Adipose tissue (tissue), 3 donors: ENCODE measurements around the gene OTOA. TPM values are rescaled to one million over a fixed set of nuclear protein-coding genes. Genes with fewer than 3 reads are reported as not detected.
"Not testable (repeated sequence)": the region's sequence is repeated elsewhere in the genome, so short reads cannot be mapped to it uniquely, and the experiment has no call there.

Experiments
- H3K27ac ChIP-seq: one replicate; pipeline ENCODE4 v1.5.1; 2013; ENCODE audit warnings: low read depth, low read length
- WGBS, 3 donors: extraction: QIAGEN DNeasy Blood & Tissue Kit; methylation state at CpG; one replicate each; pipeline ENCODE4 v1.1.7; 2013; 5-methylcytosine and 5-hydroxymethylcytosine counted together
- polyA plus RNA-seq, 3 donors: library from polyadenylated mRNA; stranded (reverse); fragments of 200-250 nt; gene quantifications; one replicate each; pipeline ENCODE4 v1.2.3, GENCODE V29; 2013
- donor health status: healthy with polysubstance abuse.
- donor health status: Bipolar disorder and iron deficiency.
- donor health status: healthy.

The OTOA gene
- polyA plus RNA-seq, 3 donors: 0.03 to 0.34 TPM; not detected in 1

DNA sequence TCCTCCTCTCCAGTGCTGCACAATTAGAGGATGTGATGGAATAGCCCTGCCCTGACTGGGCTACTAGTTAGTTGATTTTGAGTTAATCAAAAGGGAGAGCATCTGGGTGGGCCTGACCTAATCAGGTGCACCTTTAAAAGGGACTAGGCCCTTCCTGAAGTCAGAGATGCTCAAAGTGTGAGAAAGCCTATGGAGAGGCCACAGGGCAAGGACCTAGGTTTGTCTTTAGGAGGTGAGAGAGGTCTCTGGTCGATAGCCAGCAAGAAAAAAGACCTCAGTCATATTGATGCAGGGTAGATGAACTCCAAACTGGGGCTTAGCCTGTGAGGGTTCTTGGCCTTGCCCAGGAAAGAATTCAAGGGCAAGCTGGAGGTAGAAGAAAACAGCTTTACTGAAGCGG, 104.5 kb downstream of the OTOA start:
- not testable (repeated sequence) for H3K27ac ChIP-seq
- 86 to 90% (median 88%) methylated on average over 1 of the region's 2 CpGs for WGBS, 3 donors

DNA sequence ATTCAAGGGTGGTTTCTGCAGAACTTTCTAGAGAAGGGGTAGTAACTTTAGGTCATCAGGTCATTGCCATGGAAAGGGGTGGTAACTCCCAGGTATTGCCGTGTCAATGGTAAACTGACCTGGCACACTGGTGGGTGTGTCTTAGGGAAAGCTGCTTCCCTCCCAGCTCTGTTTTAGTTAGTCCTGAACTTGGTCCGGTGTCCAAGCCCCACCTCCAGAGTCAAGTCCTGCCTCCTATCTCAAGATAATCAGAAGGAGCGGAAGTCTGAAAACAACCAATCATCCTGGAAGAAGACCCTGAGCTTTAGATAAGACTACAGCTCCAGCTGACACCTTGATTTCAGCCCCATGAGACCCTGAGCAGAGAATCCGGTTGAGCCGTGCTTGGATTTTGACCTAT, 105.0 kb downstream of the OTOA start:
- H3K27ac ChIP-seq: not testable (repeated sequence)
- no CpG with 5 or more reads among the region's 5 CpGs for WGBS, 3 donors

DNA sequence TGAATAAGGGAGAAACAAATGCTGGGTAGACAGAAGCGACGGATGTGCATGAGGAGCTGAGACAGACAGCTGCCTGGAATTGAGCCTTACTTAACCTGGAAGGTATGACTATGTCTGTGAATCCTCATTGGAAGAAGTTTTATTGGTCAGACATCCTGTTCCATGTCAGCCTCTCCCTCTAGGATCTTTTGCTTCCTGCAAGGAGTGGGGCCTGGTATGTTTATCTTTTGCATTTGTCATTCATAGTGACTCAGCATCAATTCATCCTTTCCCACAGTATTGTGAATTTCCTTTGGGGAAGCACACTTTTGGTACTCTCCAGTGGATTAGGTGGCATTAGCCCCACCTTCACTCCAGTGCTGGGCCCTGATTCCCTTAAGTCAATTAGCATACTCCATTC, 105.5 kb downstream of the OTOA start:
- 78 to 98% (median 79%) methylated on average over 2 of the region's 2 CpGs for WGBS, 3 donors
- H3K27ac ChIP-seq: not testable (repeated sequence)

DNA sequence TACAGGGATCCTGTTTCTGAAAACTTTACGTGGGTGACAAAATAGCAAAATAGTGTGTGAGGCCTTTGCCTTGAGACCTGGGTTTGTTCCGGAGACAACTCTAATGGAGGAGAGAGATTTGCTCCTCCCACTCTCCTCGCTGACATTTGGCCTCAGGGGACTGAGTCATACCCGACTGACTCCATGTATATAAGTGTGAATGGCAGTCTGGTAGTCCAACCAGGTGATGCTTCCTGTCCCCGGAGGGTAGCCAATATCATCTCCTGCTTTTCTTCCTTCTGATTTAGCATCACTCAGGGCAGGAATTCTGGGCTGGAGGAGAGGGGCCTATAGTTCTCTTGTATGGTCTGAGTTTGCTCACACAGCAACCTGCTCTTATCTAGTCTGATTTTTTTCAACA, 106.8 kb downstream of the OTOA start:
- 76 to 82% methylated on average over 1 of the region's 5 CpGs; no CpG with 5 or more reads in 1 of the 3 donors for WGBS, 3 donors
- H3K27ac ChIP-seq: not testable (repeated sequence)

DNA sequence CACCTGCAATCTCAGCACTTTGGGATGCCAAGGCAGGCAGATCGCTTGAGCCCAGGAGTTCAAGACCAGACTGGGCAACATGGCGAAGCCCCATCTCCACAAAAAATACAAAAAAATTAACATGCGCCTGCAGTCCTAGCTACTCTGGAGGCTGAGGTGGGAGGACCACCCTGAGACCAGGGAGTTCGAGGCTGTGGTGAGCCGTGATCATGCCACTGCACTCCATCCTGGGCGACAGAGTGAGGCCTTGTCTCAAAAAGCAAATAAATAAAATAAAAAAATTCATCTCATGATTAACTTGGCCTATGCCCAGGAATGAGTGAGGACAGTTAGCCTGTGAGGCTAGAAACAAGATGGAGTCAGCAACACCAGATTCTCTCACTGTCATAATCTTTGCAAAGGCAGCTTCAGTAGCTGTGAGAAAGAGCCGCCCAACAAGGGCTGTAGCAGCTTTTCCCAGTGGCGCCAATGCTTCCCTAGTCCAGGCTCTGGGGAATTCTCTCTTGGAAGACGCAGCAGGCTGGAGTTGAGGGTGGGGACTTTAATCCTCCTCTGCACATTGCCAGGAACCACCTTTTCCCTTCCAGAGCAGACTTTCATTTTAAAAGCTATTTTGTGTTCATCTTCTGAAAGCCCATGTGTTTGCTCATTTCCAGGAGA, 108.9 kb downstream of the OTOA start:
- not testable (repeated sequence) for H3K27ac ChIP-seq
- WGBS, 3 donors: 70 to 75% (median 73%) methylated on average over 9 of the region's 9 CpGs

DNA sequence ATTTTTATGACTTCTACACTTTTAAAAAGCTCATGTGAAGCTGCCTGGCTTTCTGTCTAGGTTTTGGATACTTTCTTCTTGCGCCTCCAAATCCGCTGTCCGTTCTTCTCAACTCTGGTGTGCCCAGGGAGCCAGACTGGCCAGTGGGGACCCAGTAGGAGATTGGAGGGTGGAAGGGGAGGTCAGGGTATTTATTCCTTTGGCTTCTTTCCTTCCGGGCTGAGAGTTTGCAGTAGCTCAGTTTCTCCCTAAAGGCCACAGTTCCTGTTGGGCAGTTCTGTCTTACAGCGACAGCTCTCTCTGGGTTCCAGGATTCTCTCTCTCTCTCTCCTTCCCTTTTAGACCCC, 109.4 kb downstream of the OTOA start:
- not testable (repeated sequence) for H3K27ac ChIP-seq
- 53 to 79% (median 54%) methylated on average over 5 of the region's 5 CpGs for WGBS, 3 donors

DNA sequence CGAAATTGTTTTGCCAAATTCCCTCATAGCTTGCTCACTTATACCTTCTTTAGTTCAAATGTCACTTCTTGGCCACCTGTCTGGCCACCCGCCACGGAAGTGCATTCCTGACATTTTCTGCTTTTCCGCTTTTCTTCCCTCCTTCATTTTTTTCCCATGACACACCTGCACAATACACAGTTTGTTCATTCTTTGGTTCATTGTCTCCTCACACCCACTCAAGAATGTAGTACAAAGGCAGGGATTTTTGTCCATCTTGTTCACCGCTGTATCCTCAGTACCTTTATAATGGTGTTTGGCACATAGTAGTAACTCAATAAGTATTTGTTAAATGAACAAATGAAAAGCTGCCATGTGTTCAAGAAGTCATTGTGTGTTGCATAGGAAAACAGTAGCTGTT, 116.8 kb downstream of the OTOA start:
- WGBS, 3 donors: no CpG with 5 or more reads among the region's 5 CpGs
- not testable (repeated sequence) for H3K27ac ChIP-seq

DNA sequence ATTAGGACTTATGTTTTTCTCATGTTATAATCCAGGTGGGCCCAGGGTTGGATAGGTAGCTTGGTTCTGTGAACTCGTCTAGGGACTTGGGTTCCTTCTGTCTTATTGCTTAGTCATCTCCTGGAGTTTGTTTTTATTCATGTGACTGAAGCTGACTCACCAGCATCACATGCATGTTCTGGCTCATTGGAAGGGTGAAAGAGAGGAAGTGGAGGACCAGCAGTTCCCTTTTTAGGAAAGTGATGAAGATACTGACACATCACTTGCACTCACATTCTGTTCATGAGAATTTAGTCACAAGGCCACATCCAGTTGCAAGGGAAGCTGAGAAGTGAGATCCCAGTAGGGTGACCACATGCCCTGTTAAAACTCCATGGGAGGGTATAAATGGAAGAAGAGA, 126.7 kb downstream of the OTOA start:
- 4 to 61% (median 12%) methylated on average over 1 of the region's 1 CpG for WGBS, 3 donors

DNA sequence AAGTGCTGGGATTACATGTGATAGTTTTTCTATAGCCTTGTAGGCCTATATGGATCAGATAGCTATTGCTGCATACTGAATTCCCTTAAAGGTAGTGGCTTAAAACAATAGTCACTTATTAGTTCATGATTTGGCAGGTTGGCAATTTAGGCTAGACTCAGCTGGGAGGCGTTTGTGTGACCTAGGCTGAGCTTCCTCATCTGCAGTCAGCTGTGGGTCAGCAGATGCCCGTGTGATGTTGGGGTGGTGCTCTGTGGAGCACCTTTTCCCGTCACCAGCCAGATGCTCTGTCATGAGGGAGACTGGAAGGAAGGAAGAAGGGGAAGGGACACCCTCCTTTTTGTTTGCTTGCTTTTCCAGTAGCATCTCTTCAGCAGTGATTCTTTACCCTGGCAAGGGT, 129.5 kb downstream of the OTOA start:
- not testable (repeated sequence) for H3K27ac ChIP-seq
- 49 to 83% (median 50%) methylated on average over 2 of the region's 3 CpGs for WGBS, 3 donors

More for the DNA sequence above, 126.7 kb downstream of the OTOA start:
- H3K27ac ChIP-seq: not testable (repeated sequence)

DNA sequence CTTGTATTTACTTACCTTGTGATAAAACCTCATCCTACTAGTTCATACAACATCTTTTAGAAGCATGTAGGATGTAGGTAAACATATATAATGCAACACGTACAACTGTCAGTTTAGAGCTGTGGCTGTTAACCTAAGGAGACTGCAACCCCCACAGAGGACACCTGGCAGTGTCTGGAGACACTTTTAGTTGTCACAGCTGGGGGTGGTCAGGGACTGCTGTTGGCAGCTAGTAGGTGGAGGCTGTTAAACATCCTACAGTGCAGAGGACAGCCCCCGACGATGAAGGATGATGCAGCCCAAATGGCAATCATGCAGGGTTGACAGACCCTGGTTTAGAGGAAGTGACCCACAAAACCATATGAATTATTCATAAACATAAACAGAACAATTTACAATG, 134.8 kb downstream of the OTOA start:
- not testable (repeated sequence) for H3K27ac ChIP-seq
- no CpG with 5 or more reads among the region's 3 CpGs for WGBS, 3 donors

DNA sequence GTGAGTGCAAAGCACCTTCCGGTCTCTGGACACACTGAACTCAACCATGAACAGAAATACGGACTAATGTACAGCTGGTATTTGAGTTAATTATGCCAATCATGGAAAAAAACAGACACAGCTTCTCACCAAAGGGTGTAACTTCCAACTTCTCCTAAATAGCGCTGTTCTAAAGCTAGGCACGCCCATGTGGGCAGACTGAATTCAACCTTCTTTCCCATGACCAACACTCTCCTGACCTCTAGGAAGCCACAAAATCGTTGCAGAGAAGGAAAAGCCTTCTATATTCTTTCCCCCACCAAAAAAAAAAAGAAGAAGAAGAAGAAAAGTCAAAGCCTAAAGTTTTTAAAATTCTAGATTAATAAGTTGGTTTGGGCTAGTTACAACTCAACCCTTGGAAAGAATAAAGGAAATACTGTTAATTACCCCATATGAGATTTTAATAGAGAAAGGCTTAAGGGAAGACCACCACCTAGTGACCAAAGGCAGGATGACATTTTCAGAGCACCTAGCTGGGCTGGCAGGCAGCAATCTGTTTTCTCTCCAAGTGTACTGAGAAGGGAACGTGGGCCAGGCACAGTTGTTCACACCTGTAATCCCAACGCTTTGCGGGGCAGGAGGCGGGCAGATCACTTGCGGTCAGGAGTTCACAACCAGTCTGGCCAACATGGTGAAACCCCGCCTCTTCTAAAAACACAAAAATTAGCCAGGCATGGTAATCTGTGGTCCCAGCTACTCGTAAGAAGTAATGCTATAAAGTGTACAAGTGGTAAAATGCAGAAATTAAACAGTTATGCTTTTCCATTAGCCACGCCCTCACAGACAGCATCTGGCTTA, 138.0 kb downstream of the OTOA start:
- not testable (repeated sequence) for H3K27ac ChIP-seq
- WGBS, 3 donors: 57 to 69% (median 68%) methylated on average over 10 to 11 of the region's 13 CpGs

DNA sequence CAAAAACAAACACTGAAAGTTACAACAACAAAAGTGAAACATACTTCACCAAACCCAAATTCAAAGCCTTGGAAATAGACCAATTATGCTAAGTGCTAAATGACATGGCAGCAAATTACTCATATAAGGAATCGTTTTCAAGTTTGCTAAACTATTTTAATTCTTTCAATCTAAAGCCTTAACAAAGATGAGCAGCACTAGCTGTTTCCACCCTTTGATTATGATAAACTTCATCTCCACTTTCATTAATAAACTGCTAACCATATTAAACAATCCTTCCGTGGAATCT, 138.6 kb downstream of the OTOA start:
- not testable (repeated sequence) for H3K27ac ChIP-seq
- 68 to 97% (median 73%) methylated on average over 1 to 2 of the region's 2 CpGs for WGBS, 3 donors

Other genes with a start within 250 kb of the OTOA start
- 10 to 100 TPM; 25.3 to 72.7 (median 72.1) TPM for gene METTL9, start 64.4 kb upstream of the OTOA start, polyA plus RNA-seq
- 1 to 10 TPM in 2 of 3 donors, under 1 TPM in 1; 0.32 to 4.6 (median 3.8) TPM for gene IGSF6, start 11.4 kb upstream of the OTOA start, polyA plus RNA-seq
- gene NPIPB4, start 193.8 kb downstream of the OTOA start, polyA plus RNA-seq: 10 to 100 TPM; 12.2 to 16.0 (median 14.1) TPM